HG03457 (cell line): ENCODE data around the gene RAB36.
"Not testable (repeated sequence)": the region's sequence is repeated elsewhere in the genome, so short reads cannot be mapped to it uniquely, and the experiment has no call there.

Experiments
- ATAC-seq: cut with Tn5 transposase; IDR thresholded peaks from one replicate; pipeline ENCODE4 v1.9.1; 2021; ENCODE audit warnings: moderate number of reproducible peaks; ENCODE audit not compliant: unreplicated experiment

Gene RAB36

DNA sequence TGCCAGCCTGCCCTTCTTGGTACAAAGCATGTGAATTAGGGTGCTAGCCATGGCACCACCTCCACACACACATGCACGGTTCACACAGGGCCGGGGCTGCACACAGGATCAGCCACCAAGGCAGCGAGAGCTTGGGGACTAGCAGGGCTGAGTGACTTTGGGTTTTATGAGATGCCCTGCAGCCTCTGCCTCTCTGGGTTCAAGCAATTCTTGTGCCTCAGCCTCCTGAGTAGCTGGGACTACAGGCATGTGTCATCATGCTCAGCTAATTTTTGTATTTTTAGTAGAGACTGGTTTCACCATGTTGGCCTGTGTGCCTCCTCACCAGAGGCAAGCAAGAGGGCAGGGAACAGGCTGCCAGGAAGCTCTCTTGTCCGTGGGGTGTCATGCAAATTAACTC lies 8.3 kb upstream of the RAB36 start:
- not testable (repeated sequence) for ATAC-seq

DNA sequence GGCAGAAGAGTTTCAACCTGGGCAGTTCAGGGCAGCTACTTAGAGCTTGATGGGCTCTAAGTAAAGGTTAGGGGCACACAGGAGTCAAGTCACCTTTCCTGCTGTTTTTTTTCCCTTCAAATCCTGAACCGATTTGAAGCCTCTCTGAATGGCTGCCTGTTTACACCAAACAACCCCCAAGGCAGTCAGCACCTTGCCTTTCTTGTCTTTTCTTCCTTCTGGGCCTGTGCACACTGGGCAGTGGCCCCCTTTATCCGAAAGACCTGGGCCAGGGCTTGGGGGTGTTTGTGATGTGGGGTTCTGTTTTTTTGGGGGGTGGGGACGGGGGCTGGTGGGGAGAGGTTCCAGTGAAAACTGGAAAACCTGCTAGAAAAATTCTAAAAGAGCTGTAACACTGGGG lies 7.8 kb upstream of the RAB36 start:
- no peak for ATAC-seq

GRCh38 chr22:23137905-23138561 lies 7.2 kb upstream of the RAB36 start:
- no peak for ATAC-seq

GRCh38 chr22:23138584-23139435 lies 6.5 kb upstream of the RAB36 start:
- no peak for ATAC-seq

GRCh38 chr22:23140385-23140784 lies 4.9 kb upstream of the RAB36 start:
- ATAC-seq: no peak

GRCh38 chr22:23142546-23143105 lies 2.7 kb upstream of the RAB36 start:
- no peak for ATAC-seq

DNA sequence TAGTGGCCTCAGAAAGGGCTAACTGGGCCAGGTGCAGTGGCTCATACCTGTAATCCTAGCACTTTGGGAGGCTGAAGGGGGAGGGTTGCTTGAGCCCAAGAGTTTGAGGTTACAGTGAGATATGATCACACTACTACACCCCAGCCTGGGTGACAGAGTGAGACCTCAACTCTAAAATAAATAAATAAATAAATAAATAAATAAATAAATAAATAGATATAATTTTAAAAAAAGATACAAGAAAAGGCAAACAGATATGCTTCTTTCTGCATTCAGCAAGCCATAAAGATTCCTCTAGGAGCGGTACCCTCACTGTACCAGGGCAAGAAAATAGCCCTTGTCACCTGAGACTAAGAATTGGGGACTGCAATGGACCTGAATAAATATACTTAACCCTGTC lies 2.2 kb upstream of the RAB36 start:
- no peak for ATAC-seq

GRCh38 chr22:23144432-23144831 lies 845 bp upstream of the RAB36 start:
- no peak for ATAC-seq

GRCh38 chr22:23145878-23146470 lies 697 bp downstream of the RAB36 start:
- no peak for ATAC-seq

- no peak for ATAC-seq
Observed at GRCh38 chr22:23146478-23147205, 1.4 kb downstream of the RAB36 start.

DNA sequence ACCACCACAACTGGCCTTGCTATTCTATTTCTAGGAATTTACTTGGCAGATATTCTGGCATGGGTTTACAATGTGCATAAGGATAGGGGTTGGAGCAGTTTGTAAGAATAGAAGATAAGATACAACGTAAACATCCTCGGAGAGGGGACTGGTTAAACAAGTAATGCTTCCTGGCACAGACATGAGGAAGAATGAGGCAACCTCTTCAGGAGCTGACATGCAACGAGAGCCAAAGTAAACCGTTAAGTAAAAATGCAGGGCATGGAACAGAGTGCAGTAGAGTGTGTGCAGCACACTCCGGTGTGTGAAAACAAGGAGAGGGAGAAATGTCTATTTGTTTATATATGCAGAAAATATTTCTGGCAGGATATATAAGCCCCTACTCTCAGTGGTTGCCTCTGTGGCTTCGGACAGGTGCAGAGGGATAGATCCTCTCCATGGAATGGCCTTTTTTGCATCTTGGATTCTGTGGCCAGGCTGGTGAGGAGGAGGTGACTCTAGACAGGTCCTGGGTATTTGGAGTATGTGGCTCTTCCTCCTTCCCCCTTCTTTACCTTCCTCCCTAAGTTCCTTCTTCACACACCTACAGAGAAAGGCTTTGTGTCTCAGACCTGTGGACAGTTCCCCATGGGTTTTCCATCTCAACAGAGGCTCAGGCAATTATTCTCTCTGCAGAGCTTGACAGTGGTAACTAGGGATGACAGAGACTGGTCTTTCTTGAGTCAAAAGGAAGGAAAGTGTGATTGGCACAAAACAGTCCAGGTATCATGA lies 2.5 kb downstream of the RAB36 start:
- no peak for ATAC-seq

DNA sequence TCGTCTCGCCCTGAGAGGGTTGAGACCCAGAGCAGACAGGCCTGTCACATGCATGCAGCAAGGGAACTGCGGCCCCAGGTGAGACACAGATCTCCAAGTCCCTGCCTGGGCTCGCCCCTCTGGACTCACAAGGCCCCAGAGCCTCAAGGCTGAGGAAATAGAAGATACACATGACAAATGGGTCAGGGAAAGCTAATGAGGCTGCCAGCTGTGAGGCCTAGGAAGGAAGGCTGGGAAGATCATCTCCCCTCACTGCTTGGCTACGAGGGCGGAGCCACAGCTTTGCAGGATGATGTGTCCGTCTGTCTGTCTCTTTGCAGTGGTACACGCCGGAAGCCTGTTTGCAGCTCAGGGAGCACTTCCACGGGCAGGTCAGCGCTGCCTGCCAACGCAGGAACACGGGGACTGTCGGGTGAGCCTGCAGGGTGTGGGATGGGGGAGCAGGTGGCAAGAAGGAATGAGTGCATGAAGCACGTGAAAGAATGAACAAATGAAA lies 4.5 kb downstream of the RAB36 start:
- ATAC-seq: no peak

- ATAC-seq: no peak
Observed at GRCh38 chr22:23150762-23151161, 5.5 kb downstream of the RAB36 start.

- ATAC-seq: no peak
Observed at GRCh38 chr22:23151827-23152226, 6.5 kb downstream of the RAB36 start.

- ATAC-seq: no peak
Observed at GRCh38 chr22:23152238-23153114, 7.2 kb downstream of the RAB36 start.

GRCh38 chr22:23153994-23154393 lies 8.7 kb downstream of the RAB36 start:
- no peak for ATAC-seq

DNA sequence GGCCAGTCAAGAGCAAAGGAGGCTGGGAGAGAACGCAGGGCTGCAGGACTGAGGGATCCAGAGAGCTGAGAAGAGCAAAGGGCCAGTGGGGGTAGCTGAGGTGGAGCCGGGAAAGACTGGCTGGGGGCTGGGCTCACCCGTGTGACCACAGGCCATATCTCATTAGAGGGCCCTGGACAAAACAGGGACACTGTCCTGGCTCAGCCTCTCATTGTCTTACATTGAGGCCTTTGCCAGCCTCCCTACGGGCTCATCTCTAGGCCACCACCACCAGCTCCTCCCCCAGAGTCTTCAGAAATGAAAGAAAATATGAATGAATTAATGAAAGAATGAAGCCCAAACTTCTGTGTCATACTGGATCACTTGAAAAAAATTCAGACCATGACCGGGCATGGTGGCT lies 9.2 kb downstream of the RAB36 start:
- ATAC-seq: no peak

DNA sequence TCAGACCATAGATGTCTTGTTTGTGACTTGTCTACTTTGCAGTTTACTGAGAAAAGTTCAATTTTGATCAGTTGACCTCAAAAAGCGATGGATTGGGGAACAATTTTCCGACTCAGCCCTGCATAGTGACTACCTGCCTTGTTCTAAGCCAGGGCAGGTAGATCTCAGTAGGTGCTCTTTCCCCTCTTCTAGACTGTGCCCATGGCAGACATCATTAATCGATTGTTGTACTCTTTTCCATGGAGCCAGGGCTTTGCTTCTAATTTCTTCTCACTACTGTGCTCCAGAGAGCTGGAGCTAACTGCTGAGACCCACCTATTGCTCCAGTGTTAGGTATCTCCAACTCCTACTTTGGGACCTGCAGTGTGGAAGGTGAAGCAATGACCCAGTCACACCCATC lies 9.9 kb downstream of the RAB36 start:
- ATAC-seq: no peak

DNA sequence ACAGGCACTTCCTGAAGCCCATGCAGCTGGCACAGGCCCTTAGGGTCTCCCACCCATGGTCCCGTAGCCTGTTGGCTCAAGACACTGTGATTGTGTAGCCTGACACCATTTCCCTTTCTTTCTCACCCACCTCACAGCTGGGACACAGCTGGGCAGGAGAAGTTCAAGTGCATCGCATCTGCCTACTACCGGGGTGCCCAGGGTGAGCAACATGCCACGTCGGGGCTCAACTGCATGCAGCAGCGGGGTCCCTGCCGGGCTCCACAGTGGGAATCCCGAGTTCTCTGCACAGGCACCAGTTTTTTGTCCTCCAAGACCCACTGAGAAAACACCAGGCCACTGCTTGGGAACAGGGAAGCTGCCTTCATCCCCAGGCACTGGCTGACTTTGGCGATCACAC lies 10.6 kb downstream of the RAB36 start:
- no peak for ATAC-seq
